ENCODE results near the gene PCAT6.

GRCh38 chr1:202802998-202803932 lies 7.5 kb upstream of the PCAT6 start:
- TF ChIP-seq, protein P1, sequence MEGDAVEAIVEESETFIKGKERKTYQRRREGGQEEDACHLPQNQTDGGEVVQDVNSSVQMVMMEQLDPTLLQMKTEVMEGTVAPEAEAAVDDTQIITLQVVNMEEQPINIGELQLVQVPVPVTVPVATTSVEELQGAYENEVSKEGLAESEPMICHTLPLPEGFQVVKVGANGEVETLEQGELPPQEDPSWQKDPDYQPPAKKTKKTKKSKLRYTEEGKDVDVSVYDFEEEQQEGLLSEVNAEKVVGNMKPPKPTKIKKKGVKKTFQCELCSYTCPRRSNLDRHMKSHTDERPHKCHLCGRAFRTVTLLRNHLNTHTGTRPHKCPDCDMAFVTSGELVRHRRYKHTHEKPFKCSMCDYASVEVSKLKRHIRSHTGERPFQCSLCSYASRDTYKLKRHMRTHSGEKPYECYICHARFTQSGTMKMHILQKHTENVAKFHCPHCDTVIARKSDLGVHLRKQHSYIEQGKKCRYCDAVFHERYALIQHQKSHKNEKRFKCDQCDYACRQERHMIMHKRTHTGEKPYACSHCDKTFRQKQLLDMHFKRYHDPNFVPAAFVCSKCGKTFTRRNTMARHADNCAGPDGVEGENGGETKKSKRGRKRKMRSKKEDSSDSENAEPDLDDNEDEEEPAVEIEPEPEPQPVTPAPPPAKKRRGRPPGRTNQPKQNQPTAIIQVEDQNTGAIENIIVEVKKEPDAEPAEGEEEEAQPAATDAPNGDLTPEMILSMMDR (IDR thresholded peaks at IDR 0.05), result no peak
- TF ChIP-seq POLR2A (IDR thresholded peaks at IDR 0.05), result no peak
